ENCODE results near the gene TNFRSF1B.

Gene TNFRSF1B

DNA sequence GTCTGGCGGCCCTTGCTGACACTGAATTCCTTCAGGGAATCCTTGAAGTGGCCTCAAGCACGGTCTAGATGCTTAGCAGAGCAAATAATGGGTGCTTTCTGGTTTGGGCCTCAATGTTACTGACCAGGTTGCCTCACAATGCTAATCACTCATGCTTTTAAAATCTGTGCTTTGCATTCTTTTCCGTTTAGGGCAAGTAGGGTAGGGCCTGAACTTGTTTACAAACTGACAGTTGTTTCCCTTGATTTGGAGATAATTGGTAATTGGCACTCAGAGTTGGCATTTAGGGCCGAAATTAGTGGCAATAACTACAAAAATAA lies 64.4 kb downstream of the TNFRSF1B start:
- peaks cover 7% of the 10 kb centered on the region; the same call in 1 of the 2 replicates for H3K79me2 ChIP-seq (ENCODE audit: insufficient read depth, low read depth)
- H2AFZ ChIP-seq (ENCODE audit: low read depth): no peak overlapping the region
- H3K4me3 ChIP-seq (IDR thresholded peaks at IDR 0.05; ENCODE audit: insufficient read depth, low read depth, low read length): no peak overlapping the region
- no peaks in the 10 kb centered on the region for H3K27me3 ChIP-seq (ENCODE audit: insufficient read depth, low read depth)
- H4K20me1 ChIP-seq (ENCODE audit: insufficient read depth): no peaks in the 10 kb centered on the region
- no peaks in the 10 kb centered on the region for H3K36me3 ChIP-seq (ENCODE audit: insufficient read depth)
- H3K9ac ChIP-seq: no peak overlapping the region; the same call in 1 of the 2 replicates
- TF ChIP-seq, protein P1, sequence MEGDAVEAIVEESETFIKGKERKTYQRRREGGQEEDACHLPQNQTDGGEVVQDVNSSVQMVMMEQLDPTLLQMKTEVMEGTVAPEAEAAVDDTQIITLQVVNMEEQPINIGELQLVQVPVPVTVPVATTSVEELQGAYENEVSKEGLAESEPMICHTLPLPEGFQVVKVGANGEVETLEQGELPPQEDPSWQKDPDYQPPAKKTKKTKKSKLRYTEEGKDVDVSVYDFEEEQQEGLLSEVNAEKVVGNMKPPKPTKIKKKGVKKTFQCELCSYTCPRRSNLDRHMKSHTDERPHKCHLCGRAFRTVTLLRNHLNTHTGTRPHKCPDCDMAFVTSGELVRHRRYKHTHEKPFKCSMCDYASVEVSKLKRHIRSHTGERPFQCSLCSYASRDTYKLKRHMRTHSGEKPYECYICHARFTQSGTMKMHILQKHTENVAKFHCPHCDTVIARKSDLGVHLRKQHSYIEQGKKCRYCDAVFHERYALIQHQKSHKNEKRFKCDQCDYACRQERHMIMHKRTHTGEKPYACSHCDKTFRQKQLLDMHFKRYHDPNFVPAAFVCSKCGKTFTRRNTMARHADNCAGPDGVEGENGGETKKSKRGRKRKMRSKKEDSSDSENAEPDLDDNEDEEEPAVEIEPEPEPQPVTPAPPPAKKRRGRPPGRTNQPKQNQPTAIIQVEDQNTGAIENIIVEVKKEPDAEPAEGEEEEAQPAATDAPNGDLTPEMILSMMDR (conservative IDR thresholded peaks at IDR 0.05; ENCODE audit: low read depth, low read length): no peak
- no peak overlapping the region for H3K27ac ChIP-seq
- peak overlapping the region; percentile 71 for H3K4me2 ChIP-seq
- peaks cover 17% of the 10 kb centered on the region for H3K4me1 ChIP-seq (ENCODE audit: low read depth, poor library complexity, severe bottlenecking)

DNA sequence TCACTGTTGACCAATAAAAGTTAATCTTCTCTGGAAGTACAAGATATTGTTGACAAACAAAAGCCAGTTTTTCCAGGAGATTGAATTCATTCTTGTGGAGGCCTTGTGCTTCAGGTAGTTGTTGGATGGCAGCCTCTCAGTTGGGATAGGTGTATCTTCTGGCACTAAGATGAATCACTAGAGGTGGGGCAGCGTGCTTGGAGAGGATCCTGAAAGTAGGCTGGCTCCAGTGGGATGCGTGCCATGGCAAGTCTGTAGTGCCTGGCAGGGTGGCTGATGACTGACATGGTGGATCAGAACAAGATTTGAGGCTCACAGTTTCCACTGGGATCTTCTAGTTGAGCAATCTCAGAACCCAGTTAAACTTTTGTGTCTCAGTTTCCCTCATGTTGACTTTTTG lies 65.4 kb downstream of the TNFRSF1B start:
- H3K79me2 ChIP-seq (ENCODE audit: insufficient read depth, low read depth): peaks cover 7% of the 10 kb centered on the region; the same call in 1 of the 2 replicates

DNA sequence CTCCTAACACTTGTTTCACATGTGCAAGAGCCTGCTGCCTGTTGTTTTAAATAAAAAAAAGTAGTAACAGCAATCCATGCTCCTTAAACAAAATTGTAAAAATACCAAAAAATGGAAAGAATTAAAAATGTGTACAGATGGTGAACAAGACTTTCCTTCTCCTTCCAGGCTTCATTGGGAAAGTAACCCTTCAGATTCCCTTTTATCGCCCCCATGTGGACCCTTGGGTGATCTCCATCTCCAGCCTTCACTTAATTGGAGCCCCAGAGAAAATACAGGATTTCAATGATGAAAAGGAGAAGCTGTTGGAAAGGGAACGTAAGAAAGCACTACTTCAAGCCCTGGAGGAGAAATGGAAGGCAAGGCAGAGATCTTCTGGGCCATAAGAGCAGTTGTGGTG lies 77.3 kb downstream of the TNFRSF1B start:
- H2AFZ ChIP-seq (ENCODE audit: low read depth): no peak overlapping the region
- H4K20me1 ChIP-seq (ENCODE audit: insufficient read depth): no peaks in the 10 kb centered on the region
- H3K79me2 ChIP-seq (ENCODE audit: insufficient read depth, low read depth): no peaks in the 10 kb centered on the region
- H3K27me3 ChIP-seq (ENCODE audit: insufficient read depth, low read depth): no peaks in the 10 kb centered on the region
- no peaks in the 10 kb centered on the region for H3K4me1 ChIP-seq (ENCODE audit: low read depth, poor library complexity, severe bottlenecking)
- no peak overlapping the region for H3K27ac ChIP-seq
- TF ChIP-seq, protein P1 (conservative IDR thresholded peaks at IDR 0.05; ENCODE audit: low read depth, low read length): peak; percentile 61
- H3K4me3 ChIP-seq (IDR thresholded peaks at IDR 0.05; ENCODE audit: insufficient read depth, low read depth, low read length): no peak overlapping the region
- no peaks in the 10 kb centered on the region for H3K36me3 ChIP-seq (ENCODE audit: insufficient read depth)
- no peak overlapping the region for H3K4me2 ChIP-seq
- H3K9ac ChIP-seq: no peak overlapping the region

More for the DNA sequence above, 65.4 kb downstream of the TNFRSF1B start:
- H3K4me1 ChIP-seq (ENCODE audit: low read depth, poor library complexity, severe bottlenecking): peaks cover 17% of the 10 kb centered on the region
- no peaks in the 10 kb centered on the region for H4K20me1 ChIP-seq (ENCODE audit: insufficient read depth)
- H3K27me3 ChIP-seq (ENCODE audit: insufficient read depth, low read depth): no peaks in the 10 kb centered on the region
- H3K4me3 ChIP-seq (IDR thresholded peaks at IDR 0.05; ENCODE audit: insufficient read depth, low read depth, low read length): no peak overlapping the region
- no peak overlapping the region for H2AFZ ChIP-seq (ENCODE audit: low read depth)
- no peak overlapping the region for H3K27ac ChIP-seq
- no peak overlapping the region for H3K4me2 ChIP-seq
- TF ChIP-seq, protein P1 (conservative IDR thresholded peaks at IDR 0.05; ENCODE audit: low read depth, low read length): no peak
- H3K9ac ChIP-seq: no peak overlapping the region
- no peaks in the 10 kb centered on the region for H3K36me3 ChIP-seq (ENCODE audit: insufficient read depth)

DNA sequence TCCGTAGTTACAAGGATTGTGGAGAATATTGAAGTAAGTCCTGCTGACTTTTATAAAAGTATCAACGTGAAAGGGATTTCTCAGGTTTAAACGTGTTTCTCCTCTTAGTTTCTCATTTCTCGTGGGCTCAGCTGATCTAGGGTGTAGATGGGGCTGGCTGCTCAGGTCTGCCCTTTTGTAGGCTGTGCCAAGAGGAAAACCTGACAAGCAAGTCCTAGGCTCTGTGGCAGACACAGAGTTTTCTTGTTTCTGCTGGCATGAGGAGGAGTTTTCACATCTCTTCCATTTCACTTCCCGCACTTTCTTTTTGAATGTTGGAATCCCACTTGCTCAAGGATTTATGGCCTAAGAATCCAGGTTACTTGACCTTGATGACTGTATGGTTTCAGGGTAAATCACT lies 77.8 kb downstream of the TNFRSF1B start:
- Histone ChIP-seq H2AFZ (ENCODE audit: low read depth) (no peak overlapping the region), H3K27me3 (ENCODE audit: insufficient read depth, low read depth) (no peaks in the 10 kb centered on the region), H3K4me3 (IDR thresholded peaks at IDR 0.05; ENCODE audit: insufficient read depth, low read depth, low read length) (no peak overlapping the region), H3K4me2 (no peak overlapping the region), H3K79me2 (ENCODE audit: insufficient read depth, low read depth) (no peaks in the 10 kb centered on the region), H4K20me1 (ENCODE audit: insufficient read depth) (no peaks in the 10 kb centered on the region), H3K4me1 (ENCODE audit: low read depth, poor library complexity, severe bottlenecking) (no peaks in the 10 kb centered on the region), H3K36me3 (ENCODE audit: insufficient read depth) (no peaks in the 10 kb centered on the region), H3K27ac (no peak overlapping the region), H3K9ac (no peak overlapping the region)
- TF ChIP-seq, protein P1 (conservative IDR thresholded peaks at IDR 0.05; ENCODE audit: low read depth, low read length): no peak

Data from KMS-11 (cell line).